ENCODE results near the gene B3GNT3.

DNA sequence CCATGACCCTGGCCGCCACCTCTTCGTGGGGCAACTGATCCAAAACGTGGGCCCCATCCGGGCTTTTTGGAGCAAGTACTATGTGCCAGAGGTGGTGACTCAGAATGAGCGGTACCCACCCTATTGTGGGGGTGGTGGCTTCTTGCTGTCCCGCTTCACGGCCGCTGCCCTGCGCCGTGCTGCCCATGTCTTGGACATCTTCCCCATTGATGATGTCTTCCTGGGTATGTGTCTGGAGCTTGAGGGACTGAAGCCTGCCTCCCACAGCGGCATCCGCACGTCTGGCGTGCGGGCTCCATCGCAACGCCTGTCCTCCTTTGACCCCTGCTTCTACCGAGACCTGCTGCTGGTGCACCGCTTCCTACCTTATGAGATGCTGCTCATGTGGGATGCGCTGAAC, 16.7 kb downstream of the B3GNT3 start:
- TF ChIP-seq CTCF (IDR thresholded peaks at IDR 0.05; ENCODE audit: low read depth, low read length) (no peak), POLR2A (IDR thresholded peaks at IDR 0.05; ENCODE audit: extremely low read depth, insufficient read length) (no peak), MYC (IDR thresholded peaks at IDR 0.05; ENCODE audit: low read depth, low read length) (no peak), MAX (IDR thresholded peaks at IDR 0.05; ENCODE audit: low read depth, low read length) (no peak)

Measured in NB4 (cell line).